ENCODE measurements around the gene SNN.

DNA sequence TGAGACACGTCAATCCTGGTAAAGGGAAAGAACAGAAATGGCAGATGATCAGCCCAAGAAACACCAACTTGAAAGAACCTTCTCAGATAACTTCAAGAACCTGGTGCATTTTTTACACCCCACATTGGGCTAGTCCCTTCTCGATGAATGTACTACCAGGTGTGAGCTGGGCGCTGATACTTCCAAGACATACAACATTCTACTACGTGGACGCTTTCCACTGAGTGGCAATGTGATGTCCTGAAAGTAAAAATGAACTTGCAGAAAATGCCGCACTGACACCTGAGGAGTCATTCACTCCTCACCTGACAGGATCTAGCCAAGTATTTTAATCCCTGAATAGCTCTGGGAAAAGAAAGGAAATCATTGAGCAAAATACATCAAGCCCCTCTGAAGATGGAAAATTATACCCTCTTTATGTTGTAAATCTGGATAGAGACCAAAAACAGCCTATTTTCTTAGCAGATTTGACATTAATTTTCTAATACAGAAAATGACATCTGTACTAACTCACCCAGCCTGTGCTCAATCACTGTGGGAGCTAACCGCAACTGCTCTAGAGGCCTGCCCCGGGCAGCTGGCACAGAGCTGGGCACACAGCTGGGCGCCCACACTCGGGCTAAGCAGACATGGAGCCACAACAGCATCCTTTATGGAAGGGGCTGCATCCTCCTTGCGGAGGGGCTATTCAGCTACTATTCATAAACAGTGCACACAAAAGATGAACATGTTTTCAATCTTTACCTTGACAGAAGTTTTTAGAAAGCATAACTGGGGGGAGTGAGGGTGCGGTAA lies 16.2 kb downstream of the SNN start:
- no peak for TF ChIP-seq MAFK (IDR thresholded peaks at IDR 0.05; ENCODE audit: partially characterized antibody)
- no peak for TF ChIP-seq CTCF (IDR thresholded peaks at IDR 0.05)
- TF ChIP-seq POLR2A (IDR thresholded peaks at IDR 0.05; ENCODE audit: low read length): no peak

Measured in A549 (cell line).